HG03354 (cell line): Measurements from ENCODE around the gene STUM.
"Not testable (repeated sequence)": the region's sequence is repeated elsewhere in the genome, so short reads cannot be mapped to it uniquely, and the experiment has no call there.

Experiments
- ATAC-seq: cut with Tn5 transposase; IDR thresholded peaks from one replicate; pipeline ENCODE4 v1.9.1; 2021; ENCODE audit warnings: mild to moderate bottlenecking; ENCODE audit not compliant: unreplicated experiment, poor library complexity, severe bottlenecking

The STUM gene, protein sequence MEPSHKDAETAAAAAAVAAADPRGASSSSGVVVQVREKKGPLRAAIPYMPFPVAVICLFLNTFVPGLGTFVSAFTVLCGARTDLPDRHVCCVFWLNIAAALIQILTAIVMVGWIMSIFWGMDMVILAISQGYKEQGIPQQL

DNA sequence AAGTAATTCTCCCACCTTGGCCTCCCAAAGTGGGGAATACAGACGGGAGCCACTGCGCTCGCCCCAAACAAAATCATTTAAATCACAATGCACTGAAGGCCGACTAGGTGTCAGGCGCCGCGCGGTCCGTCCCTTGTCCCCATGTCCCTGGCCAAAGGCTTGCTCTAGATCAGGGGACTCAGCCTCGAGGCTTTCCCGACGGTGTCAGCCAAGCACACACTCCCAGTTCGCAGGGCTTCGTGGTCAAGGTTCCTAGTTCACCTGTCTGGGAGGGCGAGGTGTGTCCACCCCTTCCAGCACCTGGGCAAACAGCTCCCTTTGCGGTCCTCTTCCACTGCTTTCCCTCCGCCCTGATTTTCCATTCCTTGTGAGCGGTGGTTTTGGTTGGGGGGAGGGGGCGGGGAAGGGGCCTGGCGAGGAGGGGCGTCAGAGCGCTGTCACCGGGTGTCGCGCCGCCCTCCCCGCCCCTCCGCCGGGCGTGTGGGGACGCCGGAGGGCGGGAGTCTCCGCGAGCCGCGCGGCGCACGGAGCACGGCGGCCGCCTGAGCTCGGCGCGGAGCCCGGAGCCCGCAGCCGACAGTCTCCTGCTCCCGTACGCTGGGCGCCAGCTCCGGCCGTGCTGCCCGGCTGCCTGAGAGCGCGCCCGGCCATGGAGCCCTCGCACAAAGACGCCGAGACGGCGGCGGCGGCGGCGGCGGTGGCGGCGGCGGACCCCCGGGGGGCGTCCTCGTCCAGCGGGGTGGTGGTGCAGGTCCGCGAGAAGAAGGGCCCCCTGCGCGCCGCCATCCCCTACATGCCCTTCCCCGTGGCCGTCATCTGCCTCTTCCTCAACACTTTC lies at the start of gene STUM:
STUM (plus strand) TSS at position 509 of the 838 bp plus-strand sequence; CDS start at position 650, 141 bp downstream.
- no peak for ATAC-seq

DNA sequence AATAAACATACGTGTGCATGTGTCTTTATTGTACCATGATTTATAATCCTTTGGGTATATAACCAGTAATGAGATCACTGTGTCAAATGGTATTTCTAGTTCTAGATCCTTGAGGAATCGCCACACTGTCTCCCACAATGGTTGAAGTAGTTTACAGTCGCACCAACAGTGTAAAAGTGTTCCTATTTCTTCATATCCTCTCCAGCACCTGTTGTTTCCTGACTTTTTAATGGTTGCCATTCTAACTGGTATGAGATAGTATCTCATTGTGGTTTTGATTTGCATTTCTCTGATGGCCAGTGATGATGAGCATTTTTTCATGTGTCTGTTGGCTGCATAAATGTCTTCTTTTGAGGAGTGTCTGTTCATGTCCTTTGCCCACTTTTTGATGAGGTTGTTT lies 48.9 kb upstream of the STUM start:
- ATAC-seq = not testable (repeated sequence)

DNA sequence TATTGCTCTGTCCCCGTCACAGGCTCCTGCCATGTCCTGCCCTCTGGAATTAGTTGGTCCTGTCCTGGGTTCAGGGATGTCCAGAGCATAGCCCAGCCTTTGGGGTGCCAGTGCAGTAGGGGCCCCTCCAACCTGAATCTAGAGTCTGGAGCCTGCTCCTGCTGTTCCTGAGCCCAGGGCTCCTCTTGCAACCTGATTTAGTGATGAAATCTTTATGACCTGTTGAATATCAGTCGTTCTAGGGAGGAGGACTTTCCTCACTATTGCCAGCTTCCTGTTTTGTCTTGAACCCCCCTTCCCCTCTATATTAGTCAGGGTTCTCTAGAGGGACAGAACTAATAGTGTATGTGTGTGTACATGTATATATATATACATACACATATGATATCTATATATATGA lies 42.5 kb upstream of the STUM start:
- no peak for ATAC-seq

DNA sequence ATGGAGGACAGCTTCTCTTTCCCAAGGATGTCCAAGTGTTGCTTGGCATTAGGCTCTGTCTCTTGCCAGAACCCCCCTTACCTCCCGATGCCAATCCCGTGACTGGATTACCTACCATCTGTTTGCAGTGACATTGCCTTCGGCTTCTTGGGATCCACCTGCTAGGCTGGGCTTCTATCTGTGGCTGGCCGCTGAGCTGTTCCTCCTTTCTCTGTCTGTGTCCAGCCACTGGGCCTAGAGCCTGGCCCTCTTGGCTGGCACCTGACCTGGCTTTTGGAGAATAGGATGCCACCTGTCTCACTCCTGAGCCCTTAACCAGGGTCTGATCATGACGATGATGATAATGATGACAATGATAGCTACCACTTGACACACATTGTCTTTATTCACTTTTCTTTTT lies 41.6 kb upstream of the STUM start:
- no peak for ATAC-seq

DNA sequence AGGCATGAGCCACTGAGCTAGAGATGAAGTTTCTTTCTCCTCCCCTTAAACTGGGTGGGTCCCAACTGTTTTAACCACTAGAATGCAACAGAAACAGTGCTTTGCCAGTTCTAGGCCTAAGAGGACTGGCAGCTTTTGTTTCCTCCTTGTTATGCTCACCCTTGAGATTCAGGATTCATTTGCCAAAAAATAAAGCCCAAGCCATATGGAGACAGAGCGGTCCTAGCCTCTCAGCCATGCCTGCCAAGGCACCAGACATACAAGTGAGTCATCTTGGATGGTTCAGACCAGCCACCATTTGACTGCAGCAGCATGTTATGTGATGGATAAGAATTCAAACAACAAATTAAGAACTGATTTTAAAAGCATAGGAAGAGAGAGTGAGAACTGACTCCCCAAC lies 38.1 kb upstream of the STUM start:
- no peak for ATAC-seq

DNA sequence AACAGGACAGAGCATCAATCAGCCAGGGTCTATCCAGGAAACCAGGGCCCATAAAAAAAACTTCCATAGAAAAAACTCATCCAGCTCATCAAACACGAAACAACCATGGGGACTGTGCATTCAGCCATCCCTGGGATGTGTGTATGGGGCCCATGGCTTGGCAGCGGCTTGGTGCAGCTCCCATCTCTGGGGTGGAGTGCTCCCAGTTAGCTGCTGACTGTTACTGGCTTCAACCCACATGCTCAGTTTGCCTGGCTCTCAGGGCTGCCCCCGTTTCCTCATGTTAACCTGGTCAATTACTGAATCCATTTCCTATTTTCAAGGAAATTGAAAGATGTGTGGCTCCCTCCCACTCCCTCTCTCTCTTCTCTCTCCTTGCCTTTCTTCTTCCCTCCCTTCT lies 37.3 kb upstream of the STUM start:
- no peak for ATAC-seq

DNA sequence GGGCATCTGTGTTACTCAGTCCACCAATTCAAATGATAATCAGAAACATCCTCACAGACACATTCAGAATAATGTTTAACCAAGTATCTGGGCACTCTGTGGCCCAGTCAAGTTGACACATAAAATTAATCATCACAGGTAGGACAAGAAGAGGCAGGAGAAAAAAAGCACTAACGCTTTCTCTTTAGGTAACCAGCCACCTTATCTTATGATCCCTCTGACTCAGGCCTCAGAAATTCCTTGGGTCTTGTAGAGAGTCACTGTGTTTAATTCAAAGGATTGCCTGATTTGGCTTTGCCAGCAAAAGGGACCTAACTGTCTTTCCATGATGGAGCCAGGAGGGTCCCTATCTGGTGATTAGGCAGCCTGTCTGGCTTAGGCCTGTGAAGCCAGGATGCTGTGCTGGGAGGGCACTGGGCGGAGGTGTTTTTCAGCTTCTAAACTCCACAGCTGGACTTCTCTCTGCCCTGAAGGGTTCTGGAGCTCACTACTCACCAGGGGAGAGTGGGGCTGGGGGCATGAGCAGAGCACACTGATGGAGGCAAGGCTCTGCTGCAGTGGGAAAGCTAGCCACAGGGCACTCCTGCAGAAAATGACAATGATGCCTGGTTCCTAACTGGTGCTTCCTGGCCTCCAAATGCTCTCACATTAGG lies 36.4 kb upstream of the STUM start:
- ATAC-seq = no peak

DNA sequence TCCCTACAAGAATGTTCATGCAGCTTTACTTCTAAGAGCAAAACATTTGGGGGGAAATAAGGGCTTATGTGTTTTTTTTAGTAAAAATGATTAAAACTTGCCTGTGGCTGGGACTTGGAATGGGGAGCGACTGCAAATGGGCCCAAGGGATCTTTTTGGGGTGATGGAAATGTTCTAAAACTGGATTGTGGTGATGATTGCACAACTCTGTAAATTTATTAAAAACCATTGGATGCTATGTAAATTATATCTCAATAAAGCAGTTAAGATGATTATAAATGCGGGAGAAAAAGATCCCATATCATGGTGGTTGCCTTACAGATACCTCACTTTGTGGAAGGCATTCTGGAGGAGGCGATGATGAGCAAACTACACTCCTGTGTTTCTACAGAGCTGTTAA lies 30.2 kb upstream of the STUM start:
- ATAC-seq = no peak

DNA sequence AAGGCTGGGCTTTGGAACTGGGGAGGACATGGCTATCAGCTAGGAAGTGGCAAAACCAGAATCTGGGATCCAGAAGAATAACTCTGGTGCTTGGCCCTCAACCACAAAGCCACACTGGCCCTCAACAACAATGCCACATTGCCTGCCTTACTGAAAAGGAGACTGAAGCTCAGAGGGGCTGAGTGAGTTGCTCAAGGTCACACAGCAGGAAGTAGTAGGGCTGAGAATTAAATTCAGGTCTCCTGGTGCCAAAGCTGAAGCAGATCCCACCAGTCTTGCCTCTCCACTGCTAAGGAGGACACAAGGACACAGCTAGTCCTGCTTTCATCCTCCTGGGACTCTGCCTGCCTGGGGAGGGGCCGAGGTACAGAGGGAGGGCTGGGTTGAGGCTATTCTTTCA lies 29.4 kb upstream of the STUM start:
- ATAC-seq = no peak

DNA sequence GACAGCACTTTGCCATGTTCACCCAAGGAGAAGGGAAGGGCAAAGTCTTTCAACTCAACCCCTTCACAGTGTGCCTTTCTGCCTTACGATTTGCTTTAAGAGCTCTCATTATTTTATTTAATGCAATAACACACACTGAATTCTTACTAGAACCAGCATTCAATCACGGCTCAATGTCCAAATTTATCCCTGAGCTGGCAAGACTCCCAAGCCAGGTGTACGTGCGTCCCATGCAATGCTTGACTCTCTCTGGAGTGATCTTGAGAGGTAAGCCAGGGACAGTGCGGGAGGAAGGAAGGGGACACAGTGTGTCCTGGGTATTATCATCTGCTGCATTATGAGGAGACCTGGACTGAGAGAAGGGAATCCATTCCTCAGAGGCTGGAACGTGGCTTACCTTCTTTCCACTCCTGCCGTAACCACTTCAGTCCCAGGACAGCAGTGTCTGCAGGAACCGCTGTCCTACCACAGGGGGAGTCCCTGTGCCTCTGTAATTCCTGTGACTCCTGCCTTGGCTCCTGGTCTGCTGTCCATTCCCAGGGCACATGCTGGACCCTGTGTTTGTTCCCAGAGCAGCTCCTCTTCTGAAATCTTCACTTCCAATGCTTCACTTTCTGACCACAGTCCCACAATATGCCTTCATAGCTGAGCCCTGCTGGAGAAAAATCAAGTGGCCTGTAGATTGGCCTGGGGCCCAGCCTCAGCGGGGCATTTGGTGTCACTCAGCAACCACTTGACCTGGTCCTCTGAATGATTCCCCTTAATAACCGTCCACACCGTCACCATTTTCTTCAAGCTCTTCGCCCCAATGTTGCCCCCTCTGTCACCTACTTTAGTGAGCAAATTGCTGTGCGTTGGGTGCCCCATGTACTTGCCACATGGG lies 28.6 kb upstream of the STUM start:
- ATAC-seq = no peak

DNA sequence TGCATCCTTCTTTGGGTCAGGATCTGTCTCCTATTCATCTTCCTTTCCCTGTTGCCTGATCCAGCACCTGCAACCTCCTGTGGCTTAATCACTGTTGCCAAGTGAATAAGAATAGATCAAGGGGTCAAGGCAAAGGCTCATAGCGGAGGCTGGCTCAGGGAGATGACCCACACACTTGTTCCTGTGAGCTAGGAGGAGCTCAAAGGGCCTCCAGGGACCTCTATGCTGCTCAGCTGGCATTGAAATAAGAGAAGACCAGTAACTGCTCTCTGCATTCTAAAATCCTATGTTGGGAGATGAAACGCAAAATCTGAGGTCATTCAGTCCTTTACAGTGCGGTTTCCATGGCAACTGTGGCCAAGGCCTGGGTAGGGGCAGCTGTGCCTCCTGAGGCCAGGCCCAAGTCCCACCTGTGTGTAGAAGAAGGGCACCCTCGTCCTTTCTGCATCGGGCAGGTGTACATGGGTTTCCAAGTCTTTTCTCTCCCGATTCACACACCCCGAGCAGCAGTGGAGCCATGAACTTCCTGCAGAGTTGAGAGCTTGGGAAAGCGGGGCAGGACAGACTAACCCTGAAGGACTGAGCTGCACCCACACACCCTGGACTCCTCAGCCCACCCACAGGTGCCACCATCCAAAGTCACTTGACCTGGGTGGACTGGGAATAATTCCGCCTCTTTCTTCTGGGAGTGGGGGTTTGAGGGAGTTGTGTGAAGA lies 27.8 kb upstream of the STUM start:
- ATAC-seq = no peak

DNA sequence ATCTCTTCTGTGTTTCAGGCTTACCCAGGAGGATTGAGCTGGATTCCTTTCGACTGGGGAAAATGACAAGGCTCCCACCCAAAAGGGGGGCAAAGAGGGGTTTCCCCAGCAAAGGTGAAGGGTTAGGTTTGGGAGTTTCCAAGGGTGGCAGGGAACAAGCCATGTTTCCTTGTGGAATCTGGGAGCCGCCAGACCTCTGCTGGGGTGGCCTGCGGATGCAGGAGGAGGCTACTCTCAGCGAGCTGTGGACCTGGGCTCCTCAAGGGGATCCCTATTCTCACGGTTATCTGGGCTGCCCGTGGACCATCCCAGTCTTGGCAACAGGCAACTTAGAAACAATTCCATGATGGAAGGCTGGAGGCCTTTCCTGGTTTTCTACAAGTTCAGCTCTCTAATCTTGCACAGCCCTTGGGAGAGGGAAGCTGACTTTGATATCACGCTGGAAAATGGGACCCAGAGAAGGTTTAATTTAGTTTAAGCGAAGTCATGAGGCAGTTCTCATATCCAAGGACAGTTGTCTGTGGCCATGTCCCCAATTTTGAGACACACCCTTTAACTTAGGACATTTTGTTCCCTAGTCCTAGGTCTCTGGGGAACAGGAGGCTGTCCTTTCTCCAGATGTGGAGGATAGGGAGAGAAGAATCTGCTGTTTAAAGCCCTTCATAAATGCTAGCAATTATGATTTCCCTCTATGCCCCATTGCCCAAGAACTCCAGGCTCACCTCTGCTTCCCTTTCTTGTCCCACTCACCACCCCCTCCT lies 24.7 kb upstream of the STUM start:
- no peak for ATAC-seq

DNA sequence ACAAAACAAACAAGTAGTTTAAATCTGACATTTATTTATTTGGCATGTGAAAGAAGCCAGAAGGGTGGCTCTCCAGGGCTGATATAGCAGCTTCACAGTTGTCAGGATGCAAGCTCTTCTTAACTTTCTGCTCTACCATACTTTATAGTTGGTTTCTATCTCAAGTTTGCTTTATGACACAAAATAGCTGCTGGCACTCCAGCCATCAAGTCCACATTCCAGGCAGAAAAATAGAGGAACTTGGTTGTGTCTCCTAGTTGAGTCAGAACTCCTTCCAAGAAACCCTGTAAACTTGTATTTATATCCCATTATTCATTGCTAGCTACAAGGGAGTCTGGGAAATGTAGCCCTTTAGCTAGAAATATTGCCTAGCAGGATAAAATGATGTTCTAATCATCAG lies 24.0 kb upstream of the STUM start:
- no peak for ATAC-seq

DNA sequence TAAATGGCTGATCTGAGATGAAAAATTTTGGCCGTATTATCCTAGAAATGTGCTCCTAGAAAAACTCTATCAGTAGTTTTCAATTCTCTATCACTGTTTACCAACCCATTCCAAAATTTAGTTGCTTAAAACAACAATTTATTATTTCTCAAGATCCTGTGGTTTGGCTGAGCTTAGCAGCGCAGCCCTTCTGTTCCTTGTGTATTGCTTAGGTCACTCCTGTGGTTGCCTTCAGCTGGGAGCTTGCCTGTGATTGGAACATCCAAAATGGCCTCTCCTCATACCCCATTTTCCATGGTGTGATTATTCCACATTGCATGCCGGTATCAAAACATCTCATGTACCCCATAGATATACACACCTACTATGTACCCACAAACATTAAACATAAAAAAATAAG lies 22.8 kb upstream of the STUM start:
- no peak for ATAC-seq

DNA sequence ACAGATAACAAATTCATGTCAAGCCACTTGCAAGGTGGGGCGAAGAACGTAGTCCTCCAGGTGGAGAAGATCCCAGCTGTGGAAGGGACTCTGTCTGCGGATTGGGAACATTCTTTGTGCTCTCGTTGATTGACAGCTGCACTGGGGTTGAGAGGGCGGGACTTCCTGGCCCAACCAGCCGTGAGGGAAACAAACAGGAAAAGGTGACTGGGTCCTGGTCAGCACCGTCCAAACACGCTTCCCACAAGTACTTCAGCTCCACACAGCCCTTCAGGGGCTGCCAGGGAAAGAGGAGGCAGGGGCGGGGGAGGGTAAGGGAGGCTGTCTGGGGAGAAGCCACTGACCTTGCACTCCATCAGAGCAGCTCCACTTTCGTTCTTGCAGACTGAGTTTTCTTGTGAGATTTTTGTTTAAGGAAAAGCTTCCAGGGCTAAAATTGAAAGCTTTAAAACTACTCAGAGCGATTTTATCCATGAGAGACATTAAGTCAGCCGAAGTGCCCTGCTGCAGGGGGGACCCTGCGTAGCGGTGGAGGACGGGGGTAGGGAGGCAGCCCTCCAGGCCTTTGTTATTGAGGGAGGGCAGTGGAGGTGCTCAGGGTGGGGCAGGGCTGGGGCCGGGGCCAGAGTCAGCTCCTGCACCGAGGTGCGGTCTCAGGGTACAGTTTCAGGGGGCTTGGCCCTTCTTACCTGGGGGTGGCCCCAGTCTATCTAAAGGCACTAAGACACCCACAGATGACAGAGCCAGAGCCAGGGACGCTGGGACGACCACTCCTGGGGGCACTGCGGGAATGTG lies 21.6 kb upstream of the STUM start:
- ATAC-seq = no peak

DNA sequence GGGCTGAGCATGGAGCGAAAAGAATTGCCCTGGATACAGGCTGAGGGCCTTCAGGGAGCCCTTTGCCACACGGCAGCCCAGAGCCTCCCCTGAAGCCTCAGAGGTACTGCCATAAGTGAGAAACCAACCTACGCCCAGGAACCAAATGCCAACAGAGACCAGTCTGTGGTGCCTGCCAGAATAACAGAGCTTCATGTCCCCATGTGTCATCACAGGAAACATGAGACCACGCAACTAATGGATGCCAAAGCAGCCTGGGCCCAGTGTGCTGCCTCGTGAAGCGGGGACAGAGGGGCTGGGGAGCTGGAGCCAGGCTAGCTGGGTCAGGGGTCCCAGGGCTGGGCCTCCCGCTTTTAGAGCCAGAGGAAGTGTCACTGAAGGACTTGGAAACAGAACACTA lies 18.7 kb upstream of the STUM start:
- ATAC-seq = no peak

DNA sequence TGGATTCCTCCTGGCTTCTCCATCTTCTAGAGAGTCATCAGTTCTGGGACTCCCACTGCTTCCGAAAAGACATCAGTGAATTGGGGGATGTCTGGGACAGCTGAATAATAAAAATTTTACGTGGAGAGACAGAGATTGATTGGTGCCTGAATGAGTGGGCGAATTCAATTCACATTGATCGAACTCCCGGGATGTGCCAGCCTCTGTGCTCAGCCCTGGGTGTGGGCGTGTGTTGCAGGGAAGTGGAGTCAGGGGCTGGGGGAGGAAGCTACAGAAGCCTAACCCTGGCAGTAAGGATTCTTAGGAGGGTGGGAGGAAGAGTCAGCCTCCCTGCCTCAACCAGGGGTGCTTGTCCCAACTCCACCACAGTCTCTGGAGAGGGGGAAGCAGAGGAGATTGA lies 18.0 kb upstream of the STUM start:
- ATAC-seq = no peak
